DOHH2 (cell line): ENCODE data around the gene CTNNAL1.
A peak's percentile ranks its signal among the peaks of the same experiment; 100 is the strongest.

Experiments
- H3F3A ChIP-seq: fragments of 200-600 bp; sonication (generic), shearing (Covaris generic); 2 replicates; pipeline ENCODE4 v1.6.0; 2016; ENCODE audit warnings: antibody characterized with exemption, mild to moderate bottlenecking; ENCODE audit not compliant: control insufficient read depth, insufficient read depth
- H3K27ac ChIP-seq: fragments of 200-600 bp; sonication (generic); 2 replicates; pipeline ENCODE4 v1.5.1; 2014; ENCODE audit warnings: low read depth, mild to moderate bottlenecking, low read length, moderate library complexity
- H3K27me3 ChIP-seq: fragments of 200-600 bp; sonication (generic); 2 replicates; pipeline ENCODE4 v1.6.1; 2014; ENCODE audit warnings: mild to moderate bottlenecking, low read length, mixed read lengths; ENCODE audit not compliant: control insufficient read depth
- H3K36me3 ChIP-seq: fragments of 200-600 bp; sonication (generic); 2 replicates; pipeline ENCODE4 v1.6.1; 2014; ENCODE audit warnings: mild to moderate bottlenecking, low read length, moderate library complexity, mixed read lengths; ENCODE audit not compliant: control insufficient read depth
- H3K4me1 ChIP-seq: fragments of 200-600 bp; sonication (generic); 2 replicates; pipeline ENCODE4 v1.6.1; 2014; ENCODE audit warnings: mild to moderate bottlenecking, low read length, mixed read lengths; ENCODE audit not compliant: control insufficient read depth
- H3K4me2 ChIP-seq: fragments of 200-600 bp; sonication (generic); 2 replicates; pipeline ENCODE4 v1.6.0; 2014; ENCODE audit warnings: mild to moderate bottlenecking, low read length, moderate library complexity
- H3K4me3 ChIP-seq: fragments of 200-600 bp; sonication (generic); 2 replicates; pipeline ENCODE4 v1.5.1; 2014; ENCODE audit warnings: mild to moderate bottlenecking, low read length, mixed read lengths
- H3K79me2 ChIP-seq: fragments of 200-600 bp; sonication (generic); 2 replicates; pipeline ENCODE4 v1.6.1; 2014; ENCODE audit warnings: mild to moderate bottlenecking, low read length, mixed read lengths; ENCODE audit not compliant: control insufficient read depth
- H3K9me2 ChIP-seq: fragments of 200-600 bp; sonication (generic); replicated peaks from 2 replicates; pipeline ENCODE4 v1.6.1; 2014; ENCODE audit warnings: mild to moderate bottlenecking, low read length, mixed read lengths; ENCODE audit not compliant: control insufficient read depth
- H3K9me3 ChIP-seq: fragments of 200-600 bp; sonication (generic); 2 replicates; pipeline ENCODE4 v1.6.1; 2014; ENCODE audit warnings: antibody characterized with exemption, low read length, mixed read lengths; ENCODE audit not compliant: control insufficient read depth, insufficient read depth
- H4K20me1 ChIP-seq: fragments of 200-600 bp; sonication (generic); 2 replicates; pipeline ENCODE4 v1.6.0; 2014; ENCODE audit warnings: low read depth, mild to moderate bottlenecking, antibody characterized with exemption, low read length, moderate library complexity; ENCODE audit not compliant: control insufficient read depth, insufficient read depth
- EZH2phosphoT487 ChIP-seq: fragments of 200-600 bp; sonication (generic); IDR thresholded peaks from 2 replicates; pipeline ENCODE4 v1.6.1; 2017; ENCODE audit warnings: borderline replicate concordance, mild to moderate bottlenecking, antibody characterized with exemption, low read length, moderate library complexity, mixed read lengths
- TF ChIP-seq, protein P1 (sequence below): fragments of 200-600 bp; sonication (generic); IDR thresholded peaks from one replicate; pipeline ENCODE4 v1.5.1; 2014; ENCODE audit warnings: antibody characterized with exemption, mild to moderate bottlenecking, low read depth, low read length; ENCODE audit not compliant: poor library complexity, severe bottlenecking

The CTNNAL1 gene

DNA sequence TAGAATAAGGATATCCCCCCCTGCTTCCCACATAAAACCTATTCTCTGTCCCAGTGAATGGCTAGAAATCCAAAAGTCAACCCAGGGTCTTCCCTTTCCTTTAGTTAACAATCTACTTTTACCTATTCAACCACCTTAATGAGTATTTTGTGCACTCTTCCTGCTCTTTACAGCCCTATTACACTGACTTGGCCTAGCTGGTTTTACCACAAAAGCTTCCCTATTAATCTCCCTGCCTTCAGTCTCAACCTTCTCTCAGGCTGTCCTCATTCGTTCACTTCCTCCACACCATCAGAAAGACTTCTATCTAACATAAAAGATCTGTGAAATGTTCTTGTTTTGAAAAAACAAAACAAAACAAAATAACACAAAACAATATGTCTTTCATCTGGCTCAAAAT, 16.2 kb downstream of the CTNNAL1 start:
- H3K27ac ChIP-seq = no peak overlapping the region
- H3K79me2 ChIP-seq = peaks cover 13% of the 10 kb centered on the region
- H3K4me3 ChIP-seq = no peak overlapping the region
- no peaks in the 10 kb centered on the region for H4K20me1 ChIP-seq
- no peak overlapping the region for H3K4me2 ChIP-seq
- no peak for TF ChIP-seq EZH2phosphoT487
- TF ChIP-seq, protein P1, sequence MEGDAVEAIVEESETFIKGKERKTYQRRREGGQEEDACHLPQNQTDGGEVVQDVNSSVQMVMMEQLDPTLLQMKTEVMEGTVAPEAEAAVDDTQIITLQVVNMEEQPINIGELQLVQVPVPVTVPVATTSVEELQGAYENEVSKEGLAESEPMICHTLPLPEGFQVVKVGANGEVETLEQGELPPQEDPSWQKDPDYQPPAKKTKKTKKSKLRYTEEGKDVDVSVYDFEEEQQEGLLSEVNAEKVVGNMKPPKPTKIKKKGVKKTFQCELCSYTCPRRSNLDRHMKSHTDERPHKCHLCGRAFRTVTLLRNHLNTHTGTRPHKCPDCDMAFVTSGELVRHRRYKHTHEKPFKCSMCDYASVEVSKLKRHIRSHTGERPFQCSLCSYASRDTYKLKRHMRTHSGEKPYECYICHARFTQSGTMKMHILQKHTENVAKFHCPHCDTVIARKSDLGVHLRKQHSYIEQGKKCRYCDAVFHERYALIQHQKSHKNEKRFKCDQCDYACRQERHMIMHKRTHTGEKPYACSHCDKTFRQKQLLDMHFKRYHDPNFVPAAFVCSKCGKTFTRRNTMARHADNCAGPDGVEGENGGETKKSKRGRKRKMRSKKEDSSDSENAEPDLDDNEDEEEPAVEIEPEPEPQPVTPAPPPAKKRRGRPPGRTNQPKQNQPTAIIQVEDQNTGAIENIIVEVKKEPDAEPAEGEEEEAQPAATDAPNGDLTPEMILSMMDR = no peak
- no peaks in the 10 kb centered on the region for H3K9me3 ChIP-seq
- no peaks in the 10 kb centered on the region for H3F3A ChIP-seq
- peaks cover 11% of the 10 kb centered on the region for H3K4me1 ChIP-seq
- peaks cover 6% of the 10 kb centered on the region; the same call in 1 of the 2 replicates for H3K36me3 ChIP-seq
- no peaks in the 10 kb centered on the region for H3K9me2 ChIP-seq
- no peaks in the 10 kb centered on the region for H3K27me3 ChIP-seq

DNA sequence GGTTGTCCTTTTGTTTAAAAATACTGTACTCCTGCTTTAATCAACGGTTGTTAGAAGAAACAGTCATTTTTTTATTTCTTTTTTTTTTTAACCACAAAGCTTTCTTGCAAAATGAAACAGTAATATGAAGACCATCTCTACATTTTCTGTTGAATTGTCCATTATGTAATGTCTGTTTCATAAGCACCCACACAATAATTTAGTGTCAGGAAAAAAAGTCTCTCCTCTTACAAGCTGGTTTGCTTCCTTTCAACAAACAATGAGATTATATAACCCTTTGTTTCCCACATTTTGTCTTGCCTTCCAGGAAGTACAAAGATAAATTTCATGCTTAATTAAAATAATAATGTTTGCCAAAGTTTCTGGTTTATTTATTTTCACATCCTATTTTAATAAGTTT, 16.7 kb downstream of the CTNNAL1 start:
- Histone ChIP-seq H3K4me3 (no peak overlapping the region), H3K36me3 (peaks cover 7% of the 10 kb centered on the region; the same call in 1 of the 2 replicates), H3K27ac (no peak overlapping the region), H3K9me2 (no peaks in the 10 kb centered on the region), H3K27me3 (no peaks in the 10 kb centered on the region), H3K9me3 (no peaks in the 10 kb centered on the region), H3K4me1 (peaks cover 11% of the 10 kb centered on the region), H3K4me2 (no peak overlapping the region), H3F3A (no peaks in the 10 kb centered on the region), H4K20me1 (no peaks in the 10 kb centered on the region), H3K79me2 (peaks cover 10% of the 10 kb centered on the region)
- no peak for TF ChIP-seq EZH2phosphoT487
- TF ChIP-seq, protein P1 = no peak

DNA sequence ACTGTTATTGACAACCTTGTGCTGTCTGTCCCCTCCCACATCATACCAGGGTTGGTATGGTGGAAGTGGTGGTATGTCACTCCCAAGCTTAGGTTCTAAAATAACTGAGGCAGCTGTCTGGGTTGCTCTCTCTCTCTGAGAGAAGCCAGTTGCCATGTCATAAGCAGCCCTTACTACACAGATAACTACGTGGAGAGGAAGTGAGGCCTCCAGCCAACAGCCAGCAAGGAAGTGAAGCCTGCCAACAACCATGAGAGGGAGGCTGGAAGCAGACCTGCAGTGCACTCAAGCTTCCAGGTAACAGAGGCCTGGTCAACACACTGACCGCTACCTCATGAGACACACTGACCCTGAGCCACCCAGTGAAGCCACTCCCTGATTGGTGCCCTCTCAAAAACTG, 18.6 kb downstream of the CTNNAL1 start:
- H3K4me1 ChIP-seq = peaks cover 11% of the 10 kb centered on the region
- no peak overlapping the region for H3K27ac ChIP-seq
- peaks cover 5% of the 10 kb centered on the region for H3K79me2 ChIP-seq
- no peaks in the 10 kb centered on the region for H3K27me3 ChIP-seq
- no peaks in the 10 kb centered on the region for H3K9me3 ChIP-seq
- no peaks in the 10 kb centered on the region for H3F3A ChIP-seq
- no peaks in the 10 kb centered on the region for H4K20me1 ChIP-seq
- peaks cover 20% of the 10 kb centered on the region for H3K36me3 ChIP-seq
- TF ChIP-seq EZH2phosphoT487 = no peak
- TF ChIP-seq, protein P1 = no peak
- no peak overlapping the region for H3K4me3 ChIP-seq
- H3K4me2 ChIP-seq = peak overlapping the region; percentile 28
- no peaks in the 10 kb centered on the region for H3K9me2 ChIP-seq

DNA sequence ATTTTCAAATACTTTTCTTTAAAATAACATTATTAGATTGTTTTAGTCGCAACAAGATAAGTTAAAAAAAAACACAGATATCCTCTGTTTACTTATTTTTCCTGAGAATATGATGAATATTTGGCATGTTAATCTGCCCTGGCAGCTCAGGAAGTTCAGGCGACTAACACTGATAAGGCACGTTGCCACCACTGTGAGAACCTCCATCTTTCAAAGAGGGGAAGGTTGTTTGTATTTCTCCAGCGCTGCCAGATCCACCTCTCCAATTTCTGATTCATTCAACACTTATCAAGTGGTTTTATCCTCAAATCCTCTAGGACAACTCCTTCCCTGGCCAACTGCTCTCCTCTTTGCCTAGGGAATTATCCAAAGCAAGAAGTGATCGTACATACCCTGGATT, 21.8 kb downstream of the CTNNAL1 start:
- H3K9me2 ChIP-seq = no peaks in the 10 kb centered on the region

More for the DNA sequence above, 21.8 kb downstream of the CTNNAL1 start:
- Histone ChIP-seq H3F3A (no peaks in the 10 kb centered on the region), H3K36me3 (peaks cover 35% of the 10 kb centered on the region), H3K9me3 (no peaks in the 10 kb centered on the region), H3K4me3 (no peak overlapping the region), H3K4me2 (no peak overlapping the region), H3K79me2 (peaks cover 3% of the 10 kb centered on the region; the same call in 1 of the 2 replicates), H3K27ac (no peak overlapping the region), H3K4me1 (peaks cover 11% of the 10 kb centered on the region), H3K27me3 (no peaks in the 10 kb centered on the region), H4K20me1 (no peaks in the 10 kb centered on the region)
- TF ChIP-seq, protein P1 = no peak
- no peak for TF ChIP-seq EZH2phosphoT487
